ENCODE results near the gene JAG1. TPM values are rescaled to one million over a fixed set of nuclear protein-coding genes. Genes with fewer than 3 reads are reported as not detected.

Gene JAG1
- total RNA-seq, 4 donors from 2014 or later, result 133 to 367 (median 191) TPM

GRCh38 chr20:10687895-10688294, 14.1 kb upstream of the JAG1 start:
- Histone ChIP-seq H3K27ac (no peak overlapping the region), H3K36me3 (no peaks in the 10 kb centered on the region), H3K9me3 (no peaks in the 10 kb centered on the region), H3K4me3 (no peak overlapping the region), H3K27me3 (no peaks in the 10 kb centered on the region), H3K4me1 (no peaks in the 10 kb centered on the region)
- TF ChIP-seq CTCF (IDR thresholded peaks at IDR 0.05), result no peak
- TF ChIP-seq EP300 (IDR thresholded peaks at IDR 0.05), result no peak
- TF ChIP-seq POLR2AphosphoS5 (IDR thresholded peaks at IDR 0.05), result no peak
- no peak for TF ChIP-seq POLR2A (IDR thresholded peaks at IDR 0.05)
- 88% methylated on average over 5 of the region's 5 CpGs for WGBS
- no peak for DNase-seq (ENCODE audit: low spot score in 2 of 2)

- Histone ChIP-seq H3K27me3 (no peaks in the 10 kb centered on the region), H3K27ac (no peak overlapping the region), H3K36me3 (no peaks in the 10 kb centered on the region), H3K4me1 (no peaks in the 10 kb centered on the region), H3K9me3 (no peaks in the 10 kb centered on the region), H3K4me3 (no peak overlapping the region)
- DNase-seq (ENCODE audit: low spot score in 2 of 2), result no peak
- WGBS, result 86% methylated on average over 14 of the region's 14 CpGs
- TF ChIP-seq CTCF (IDR thresholded peaks at IDR 0.05) (no peak), POLR2A (IDR thresholded peaks at IDR 0.05) (no peak), POLR2AphosphoS5 (IDR thresholded peaks at IDR 0.05) (no peak), EP300 (IDR thresholded peaks at IDR 0.05) (no peak)
Observed at GRCh38 chr20:10686356-10687133, 12.7 kb upstream of the JAG1 start.

GRCh38 chr20:10683537-10683936, 9.7 kb upstream of the JAG1 start:
- TF ChIP-seq EP300 (IDR thresholded peaks at IDR 0.05), result no peak
- no peak for TF ChIP-seq POLR2A (IDR thresholded peaks at IDR 0.05)
- TF ChIP-seq POLR2AphosphoS5 (IDR thresholded peaks at IDR 0.05), result no peak
- no peak for TF ChIP-seq CTCF (IDR thresholded peaks at IDR 0.05)
- H3K4me1 ChIP-seq, result no peaks in the 10 kb centered on the region
- H3K4me3 ChIP-seq, result no peak overlapping the region
- no peaks in the 10 kb centered on the region for H3K27me3 ChIP-seq
- H3K27ac ChIP-seq, result no peak overlapping the region
- H3K9me3 ChIP-seq, result no peaks in the 10 kb centered on the region
- 86% methylated on average over 2 of the region's 2 CpGs for WGBS
- no peak for DNase-seq (ENCODE audit: low spot score in 2 of 2)
- no peaks in the 10 kb centered on the region for H3K36me3 ChIP-seq

GRCh38 chr20:10682939-10683338, 9.1 kb upstream of the JAG1 start:
- Histone ChIP-seq H3K36me3 (no peaks in the 10 kb centered on the region), H3K27me3 (no peaks in the 10 kb centered on the region), H3K4me3 (no peak overlapping the region), H3K9me3 (no peaks in the 10 kb centered on the region), H3K27ac (no peak overlapping the region), H3K4me1 (no peaks in the 10 kb centered on the region)
- TF ChIP-seq EP300 (IDR thresholded peaks at IDR 0.05), result no peak
- DNase-seq (ENCODE audit: low spot score in 2 of 2), result no peak
- WGBS, result 85% methylated on average over 3 of the region's 3 CpGs

GRCh38 chr20:10681494-10681893, 7.7 kb upstream of the JAG1 start:
- H3K27me3 ChIP-seq, result no peaks in the 10 kb centered on the region
- TF ChIP-seq POLR2A (IDR thresholded peaks at IDR 0.05) (no peak), CTCF (IDR thresholded peaks at IDR 0.05) (no peak), POLR2AphosphoS5 (IDR thresholded peaks at IDR 0.05) (no peak), EP300 (IDR thresholded peaks at IDR 0.05) (no peak)
- no peaks in the 10 kb centered on the region for H3K4me1 ChIP-seq
- WGBS, result 99% methylated on average over 4 of the region's 4 CpGs
- no peak overlapping the region for H3K4me3 ChIP-seq
- no peak overlapping the region for H3K27ac ChIP-seq
- DNase-seq (ENCODE audit: low spot score in 2 of 2), result no peak
- no peaks in the 10 kb centered on the region for H3K36me3 ChIP-seq
- H3K9me3 ChIP-seq, result no peaks in the 10 kb centered on the region

All from suprapubic skin (tissue), 4 donors.